Measurements from ENCODE around the gene ADH4.

GRCh38 chr4:99121008-99121407 lies 23.1 kb downstream of the ADH4 start:
- TF ChIP-seq POLR2AphosphoS5 (IDR thresholded peaks at IDR 0.05; ENCODE audit: low read depth, low read length): no peak
- no peak for TF ChIP-seq CTCF (IDR thresholded peaks at IDR 0.05)
- no peak for TF ChIP-seq REST (IDR thresholded peaks at IDR 0.05; ENCODE audit: insufficient read depth in 1 of 2, low read depth in 2 of 2, low read length in 1 of 2)
- no peak for TF ChIP-seq TCF7L2 (IDR thresholded peaks at IDR 0.05; ENCODE audit: low read depth, low read length)
